ENCODE data around the gene JDP2. TPM values are rescaled to one million over a fixed set of nuclear protein-coding genes. Genes with fewer than 3 reads are reported as not detected.

Gene JDP2
- total RNA-seq, 1 experiment from 2014 or later, result 23.3 TPM

GRCh38 chr14:75435473-75435872, 7.7 kb downstream of the JDP2 start:
- H3K9me3 Mint-ChIP-seq, result no peaks in the 10 kb centered on the region
- H3K27ac Mint-ChIP-seq, result no peak overlapping the region
- H3K4me1 Mint-ChIP-seq, result peaks cover 17% of the 10 kb centered on the region
- no peaks in the 10 kb centered on the region for H3K27me3 Mint-ChIP-seq (ENCODE audit: low read depth)
- ChIA-PET POLR2A (no interaction called here), CTCF (interaction anchor here (1.0 to 1.2 kb wide), 2 partner anchors 19 to 80 kb away, joined by 3 read pairs; no protein-coding TSS in a partner anchor)
- DNase-seq (ENCODE audit: low spot score), result no peak
- no peak for ATAC-seq
- peaks cover 20% of the 10 kb centered on the region for H3K36me3 Mint-ChIP-seq
- no peak for TF ChIP-seq HMGA2 (CRISPR knock-in tag; IDR thresholded peaks at IDR 0.05)
- no peak overlapping the region for H3K4me3 Mint-ChIP-seq

- Mint-ChIP-seq H3K27me3 (ENCODE audit: low read depth) (no peaks in the 10 kb centered on the region), H3K36me3 (peaks cover 21% of the 10 kb centered on the region), H3K9me3 (no peaks in the 10 kb centered on the region), H3K4me1 (peaks cover 24% of the 10 kb centered on the region), H3K4me3 (no peak overlapping the region), H3K27ac (no peak overlapping the region)
- CTCF ChIA-PET, result interaction anchor here (0.5 to 0.6 kb wide), 2 partner anchors 745 to 936 kb away, joined by 4 to 5 read pairs; no protein-coding TSS in a partner anchor
- DNase-seq (ENCODE audit: low spot score), result no peak
- TF ChIP-seq ZNF138 (CRISPR knock-in tag; conservative IDR thresholded peaks at IDR 0.05) (no peak), OVOL2 (CRISPR knock-in tag; IDR thresholded peaks at IDR 0.05; ENCODE audit: borderline replicate concordance) (no peak), TEAD4 (CRISPR knock-in tag; IDR thresholded peaks at IDR 0.05) (no peak), FOXK1 (CRISPR knock-in tag; IDR thresholded peaks at IDR 0.05) (no peak), STAT6 (CRISPR knock-in tag; conservative IDR thresholded peaks at IDR 0.05; ENCODE audit: low read depth) (no peak), PRDM15 (CRISPR knock-in tag; IDR thresholded peaks at IDR 0.05) (no peak), FOXJ3 (CRISPR knock-in tag; IDR thresholded peaks at IDR 0.05; ENCODE audit: borderline replicate concordance) (no peak), E2F1 (CRISPR knock-in tag; IDR thresholded peaks at IDR 0.05) (no peak), CBFB (CRISPR knock-in tag; IDR thresholded peaks at IDR 0.05; ENCODE audit: low read depth) (no peak), ZNF219 (CRISPR knock-in tag; IDR thresholded peaks at IDR 0.05; ENCODE audit: borderline replicate concordance) (no peak), KAT7 (CRISPR knock-in tag; IDR thresholded peaks at IDR 0.05; ENCODE audit: borderline replicate concordance) (no peak), E2F5 (CRISPR knock-in tag; IDR thresholded peaks at IDR 0.05) (no peak), MYBL2 (CRISPR knock-in tag; IDR thresholded peaks at IDR 0.05) (no peak)
- TF ChIP-seq, protein P1, sequence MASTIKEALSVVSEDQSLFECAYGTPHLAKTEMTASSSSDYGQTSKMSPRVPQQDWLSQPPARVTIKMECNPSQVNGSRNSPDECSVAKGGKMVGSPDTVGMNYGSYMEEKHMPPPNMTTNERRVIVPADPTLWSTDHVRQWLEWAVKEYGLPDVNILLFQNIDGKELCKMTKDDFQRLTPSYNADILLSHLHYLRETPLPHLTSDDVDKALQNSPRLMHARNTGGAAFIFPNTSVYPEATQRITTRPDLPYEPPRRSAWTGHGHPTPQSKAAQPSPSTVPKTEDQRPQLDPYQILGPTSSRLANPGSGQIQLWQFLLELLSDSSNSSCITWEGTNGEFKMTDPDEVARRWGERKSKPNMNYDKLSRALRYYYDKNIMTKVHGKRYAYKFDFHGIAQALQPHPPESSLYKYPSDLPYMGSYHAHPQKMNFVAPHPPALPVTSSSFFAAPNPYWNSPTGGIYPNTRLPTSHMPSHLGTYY (CRISPR knock-in tag; IDR thresholded peaks at IDR 0.05), result no peak
- TF ChIP-seq, protein P2, sequence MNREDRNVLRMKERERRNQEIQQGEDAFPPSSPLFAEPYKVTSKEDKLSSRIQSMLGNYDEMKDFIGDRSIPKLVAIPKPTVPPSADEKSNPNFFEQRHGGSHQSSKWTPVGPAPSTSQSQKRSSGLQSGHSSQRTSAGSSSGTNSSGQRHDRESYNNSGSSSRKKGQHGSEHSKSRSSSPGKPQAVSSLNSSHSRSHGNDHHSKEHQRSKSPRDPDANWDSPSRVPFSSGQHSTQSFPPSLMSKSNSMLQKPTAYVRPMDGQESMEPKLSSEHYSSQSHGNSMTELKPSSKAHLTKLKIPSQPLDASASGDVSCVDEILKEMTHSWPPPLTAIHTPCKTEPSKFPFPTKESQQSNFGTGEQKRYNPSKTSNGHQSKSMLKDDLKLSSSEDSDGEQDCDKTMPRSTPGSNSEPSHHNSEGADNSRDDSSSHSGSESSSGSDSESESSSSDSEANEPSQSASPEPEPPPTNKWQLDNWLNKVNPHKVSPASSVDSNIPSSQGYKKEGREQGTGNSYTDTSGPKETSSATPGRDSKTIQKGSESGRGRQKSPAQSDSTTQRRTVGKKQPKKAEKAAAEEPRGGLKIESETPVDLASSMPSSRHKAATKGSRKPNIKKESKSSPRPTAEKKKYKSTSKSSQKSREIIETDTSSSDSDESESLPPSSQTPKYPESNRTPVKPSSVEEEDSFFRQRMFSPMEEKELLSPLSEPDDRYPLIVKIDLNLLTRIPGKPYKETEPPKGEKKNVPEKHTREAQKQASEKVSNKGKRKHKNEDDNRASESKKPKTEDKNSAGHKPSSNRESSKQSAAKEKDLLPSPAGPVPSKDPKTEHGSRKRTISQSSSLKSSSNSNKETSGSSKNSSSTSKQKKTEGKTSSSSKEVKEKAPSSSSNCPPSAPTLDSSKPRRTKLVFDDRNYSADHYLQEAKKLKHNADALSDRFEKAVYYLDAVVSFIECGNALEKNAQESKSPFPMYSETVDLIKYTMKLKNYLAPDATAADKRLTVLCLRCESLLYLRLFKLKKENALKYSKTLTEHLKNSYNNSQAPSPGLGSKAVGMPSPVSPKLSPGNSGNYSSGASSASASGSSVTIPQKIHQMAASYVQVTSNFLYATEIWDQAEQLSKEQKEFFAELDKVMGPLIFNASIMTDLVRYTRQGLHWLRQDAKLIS (CRISPR knock-in tag; IDR thresholded peaks at IDR 0.05; ENCODE audit: borderline replicate concordance), result no peak
- no peak for ATAC-seq
- POLR2A ChIA-PET, result interaction anchor here (0.6 kb wide), 2 partner anchors 123 to 273 kb away, joined by 3 to 5 read pairs; no protein-coding TSS in a partner anchor
These were observed 9.7 kb downstream of the JDP2 start for GRCh38 chr14:75437201-75438143.
